Erythroblast (primary cell): ENCODE results near the gene LRMDA.

Source experiments
- GATA1 ChIP-seq: IDR thresholded peaks from 2 replicates; pipeline ENCODE4 v1.6.1; 2011; ENCODE audit warnings: low read depth, mild to moderate bottlenecking, control low read depth, low read length, moderate library complexity
- POLR2A ChIP-seq: IDR thresholded peaks from 2 replicates; pipeline ENCODE4 v1.6.1; 2011; ENCODE audit warnings: mild to moderate bottlenecking, low read length

GRCh38 chr10:75568450-75569130 is 137.2 kb downstream of the LRMDA start:
- TF ChIP-seq POLR2A (no peak), GATA1 (no peak)
